ENCODE data around the gene RNF207. TPM values are rescaled to one million over a fixed set of nuclear protein-coding genes. Genes with fewer than 3 reads are reported as not detected.

Gene RNF207
- total RNA-seq, 1 experiment from 2014 or later = 4.9 TPM

GRCh38 chr1:6243993-6244392 lies 38.1 kb downstream of the RNF207 start, which contains the start of gene HES3:
TSS of gene HES3 (plus strand) at chr1:6244179. CDS start at chr1:6244366, 187 bp downstream.
- H3K27me3 Mint-ChIP-seq (ENCODE audit: low read depth) = peaks cover 32% of the 10 kb centered on the region
- Histone ChIP-seq H3K9ac (ENCODE audit: extremely low read depth, insufficient read length, low read length) (no peak within 1 kb of the TSS), H3K79me2 (ENCODE audit: insufficient read depth, low read length) (no peaks in the 10 kb centered on the region), H2BK120ac (ENCODE audit: low read depth, low read length, poor library complexity, severe bottlenecking) (no peak within 1 kb of the TSS), H4K5ac (ENCODE audit: insufficient read length, low read depth, low read length) (no peak within 1 kb of the TSS), H2AFZ (ENCODE audit: low read length) (no peak within 1 kb of the TSS), H3K4me2 (ENCODE audit: insufficient read depth, insufficient read length, low read length) (peak within 1 kb of the TSS; percentile 79), H3K23me2 (ENCODE audit: insufficient read length, low read depth, low read length, poor library complexity, severe bottlenecking) (peaks cover 25% of the 10 kb centered on the region), H3K14ac (ENCODE audit: insufficient read depth, low read length) (no peak within 1 kb of the TSS), H4K20me1 (ENCODE audit: control insufficient read depth, insufficient read depth, insufficient read length) (no peaks in the 10 kb centered on the region), H2BK20ac (ENCODE audit: low read depth, low read length, poor library complexity, severe bottlenecking) (no peak within 1 kb of the TSS), H3K4ac (ENCODE audit: low read depth, low read length) (no peak within 1 kb of the TSS), H3K23ac (ENCODE audit: insufficient read length, low read depth, low read length) (no peak within 1 kb of the TSS), H3K4me1 (ENCODE audit: insufficient read depth, low read length) (peaks cover 2% of the 10 kb centered on the region; the same call in 1 of the 2 replicates), H3K27ac (ENCODE audit: insufficient read length, low read depth, low read length) (no peak within 1 kb of the TSS), H3K56ac (ENCODE audit: insufficient read length, low read depth, low read length) (no peak within 1 kb of the TSS), H2AK5ac (ENCODE audit: insufficient read length, low read length) (no peak within 1 kb of the TSS), H4K91ac (ENCODE audit: insufficient read length, low read depth, low read length) (no peak within 1 kb of the TSS), H4K8ac (replicated peaks; ENCODE audit: insufficient read length, low read depth, low read length) (no peak within 1 kb of the TSS), H3K9me3 (ENCODE audit: control insufficient read depth, low read depth, low read length) (no peaks in the 10 kb centered on the region), H3K79me1 (ENCODE audit: insufficient read depth, low read depth, low read length, poor library complexity, severe bottlenecking) (no peaks in the 10 kb centered on the region), H2BK15ac (ENCODE audit: low read depth, low read length) (no peak within 1 kb of the TSS), H2BK5ac (ENCODE audit: insufficient read length, low read length) (no peak within 1 kb of the TSS), H3T11ph (ENCODE audit: low read length) (no peak within 1 kb of the TSS), H3K18ac (ENCODE audit: insufficient read length, low read depth, low read length) (no peak within 1 kb of the TSS), H3K27me3 (ENCODE audit: insufficient read depth, low read length) (peaks cover 5% of the 10 kb centered on the region; the same call in 1 of the 2 replicates), H2BK12ac (ENCODE audit: insufficient read length, low read depth, low read length) (no peak within 1 kb of the TSS)
- H3K9me3 Mint-ChIP-seq = no peaks in the 10 kb centered on the region; a peak in 1 of 5 replicates
- DNase-seq = peak; percentile 64
- peak within 1 kb of the TSS in 2 of 3 experiments; percentile 20 to 57; a peak in 3 of 7 replicates for H3K27ac Mint-ChIP-seq
- TF ChIP-seq CTCF (conservative IDR thresholded peaks at IDR 0.05) = no peak
- H3K4me3 Mint-ChIP-seq = peak within 1 kb of the TSS; percentile 83 to 89
- no peaks in the 10 kb centered on the region for H3K36me3 Mint-ChIP-seq (ENCODE audit: insufficient read depth in 1 of 3, low read depth in 3 of 3)
- WGBS (ENCODE audit: extremely low coverage, insufficient read length, low lambda C conversion rate) = no CpG with 5 or more reads among the region's 16 CpGs
- peaks cover 46 to 47% of the 10 kb centered on the region in 2 experiments for H3K4me1 Mint-ChIP-seq
